Hepatocyte (in vitro differentiated cells): ENCODE data around the gene HIVEP1. TPM values are rescaled to one million over a fixed set of nuclear protein-coding genes. Genes with fewer than 3 reads are reported as not detected.

Experiments
- DNase-seq: peaks from one replicate; pipeline ENCODE4 v3.0.0-alpha.2; 2016; ENCODE audit warnings: low spot score
- H2AFZ ChIP-seq: fragments of 200-600 bp; sonication (generic); 2 replicates; pipeline ENCODE4 v1.6.0; 2016; ENCODE audit warnings: antibody characterized with exemption, mild to moderate bottlenecking
- H3K27ac ChIP-seq: fragments of 200-600 bp; sonication (generic); 2 replicates; pipeline ENCODE4 v1.5.1; 2016; ENCODE audit warnings: mild to moderate bottlenecking
- H3K27me3 ChIP-seq: fragments of 200-600 bp; sonication (generic); 2 replicates; pipeline ENCODE4 v1.6.1; 2016
- H3K36me3 ChIP-seq: fragments of 200-600 bp; sonication (generic); replicated peaks from 2 replicates; pipeline ENCODE4 v1.5.1; 2016; ENCODE audit warnings: low read depth; ENCODE audit not compliant: insufficient read depth
- H3K4me1 ChIP-seq: fragments of 200-600 bp; sonication (generic); 2 replicates; pipeline ENCODE4 v1.5.1; 2016; ENCODE audit warnings: mild to moderate bottlenecking, moderate library complexity; ENCODE audit not compliant: insufficient read depth
- H3K4me2 ChIP-seq: fragments of 200-600 bp; sonication (generic); 2 replicates; pipeline ENCODE4 v1.6.0; 2016
- H3K4me3 ChIP-seq: fragments of 200-600 bp; sonication (generic); 2 replicates; pipeline ENCODE4 v1.5.1; 2016; ENCODE audit warnings: mild to moderate bottlenecking
- H3K79me2 ChIP-seq: fragments of 200-600 bp; sonication (generic); 2 replicates; pipeline ENCODE4 v1.6.0; 2017; ENCODE audit warnings: mild to moderate bottlenecking
- H3K9me2 ChIP-seq: fragments of 200-600 bp; sonication (generic); replicated peaks from 2 replicates; pipeline ENCODE4 v1.6.0; 2017; ENCODE audit warnings: mild to moderate bottlenecking; ENCODE audit not compliant: insufficient read depth
- H3K9me3 ChIP-seq: fragments of 200-600 bp; sonication (generic); 2 replicates; pipeline ENCODE4 v1.5.1; 2016; ENCODE audit warnings: low read depth, mild to moderate bottlenecking
- H4K20me1 ChIP-seq: fragments of 200-600 bp; sonication (generic); 2 replicates; pipeline ENCODE4 v1.6.0; 2016; ENCODE audit warnings: mild to moderate bottlenecking; ENCODE audit not compliant: insufficient read depth, poor library complexity, severe bottlenecking
- CTCF ChIP-seq: fragments of 200-600 bp; sonication (generic); IDR thresholded peaks from 2 replicates; pipeline ENCODE4 v1.5.1; 2016; ENCODE audit warnings: antibody characterized with exemption, mild to moderate bottlenecking; ENCODE audit not compliant: poor library complexity
- EZH2 ChIP-seq: fragments of 200-600 bp; sonication (generic); IDR thresholded peaks from 2 replicates; pipeline ENCODE4 v1.6.1; 2016; ENCODE audit warnings: antibody characterized with exemption, mild to moderate bottlenecking, borderline replicate concordance
- EZH2phosphoT487 ChIP-seq: fragments of 200-600 bp; sonication (generic); IDR thresholded peaks from one replicate; pipeline ENCODE4 v1.6.1; 2018; ENCODE audit warnings: antibody characterized with exemption, mild to moderate bottlenecking, low read depth, moderate library complexity; ENCODE audit not compliant: unreplicated experiment, severe bottlenecking
- WGBS: methylation state at CpG from one replicate; pipeline ENCODE4 v1.1.6; 2016; ENCODE audit warnings: low lambda C conversion rate; ENCODE audit errors: missing lambda C conversion rate; 5-methylcytosine and 5-hydroxymethylcytosine counted together
- polyA plus RNA-seq: library from polyadenylated mRNA; unstranded; fragments of >200 nt; fragmentation: Nextera tagmentation; extraction: Ambion mirVana; gene quantifications from 2 replicates; pipeline ENCODE4 v1.2.1, GENCODE V29; 2016
- total RNA-seq: library from RNA; depleted of rRNA; stranded (reverse); fragments of >200 nt; gene quantifications from 2 replicates; pipeline ENCODE4 v1.2.3, GENCODE V29; 2014

Gene HIVEP1
- total and polyA plus RNA-seq, 2 experiments from 2014 or later, result 8.7 to 33.7 TPM

- DNase-seq, result no peak
- TF ChIP-seq EZH2phosphoT487, result no peak
- TF ChIP-seq CTCF, result no peak
- TF ChIP-seq EZH2, result no peak
- 95% methylated on average over 2 of the region's 2 CpGs for WGBS
These were observed 122.9 kb downstream of the HIVEP1 start for GRCh38 chr6:12134991-12135390.

GRCh38 chr6:12136905-12137304 lies 124.8 kb downstream of the HIVEP1 start:
- WGBS, result 88% methylated on average over 4 of the region's 4 CpGs
- Histone ChIP-seq H3K27ac (no peak overlapping the region), H2AFZ (no peak overlapping the region)

More at GRCh38 chr6:12134991-12135390, 122.9 kb downstream of the HIVEP1 start:
- no peaks in the 10 kb centered on the region for H3K9me2 ChIP-seq
- no peaks in the 10 kb centered on the region for H4K20me1 ChIP-seq
- no peaks in the 10 kb centered on the region for H3K36me3 ChIP-seq
- H2AFZ ChIP-seq, result no peak overlapping the region
- no peaks in the 10 kb centered on the region for H3K4me1 ChIP-seq
- no peak overlapping the region for H3K4me3 ChIP-seq
- H3K79me2 ChIP-seq, result peaks cover 4% of the 10 kb centered on the region
- no peak overlapping the region for H3K4me2 ChIP-seq
- no peaks in the 10 kb centered on the region for H3K27me3 ChIP-seq
- no peak overlapping the region for H3K27ac ChIP-seq
- H3K9me3 ChIP-seq, result no peaks in the 10 kb centered on the region

GRCh38 chr6:12137480-12137879 lies 125.4 kb downstream of the HIVEP1 start:
- Histone ChIP-seq H3K79me2 (peaks cover 4% of the 10 kb centered on the region), H2AFZ (no peak overlapping the region), H4K20me1 (no peaks in the 10 kb centered on the region), H3K4me1 (no peaks in the 10 kb centered on the region), H3K36me3 (no peaks in the 10 kb centered on the region), H3K4me3 (no peak overlapping the region), H3K9me3 (no peaks in the 10 kb centered on the region), H3K4me2 (no peak overlapping the region), H3K27ac (no peak overlapping the region), H3K27me3 (no peaks in the 10 kb centered on the region), H3K9me2 (no peaks in the 10 kb centered on the region)
- DNase-seq, result peak; percentile 33
- 81% methylated on average over 1 of the region's 1 CpG for WGBS
- TF ChIP-seq EZH2 (no peak), EZH2phosphoT487 (no peak), CTCF (no peak)

More at GRCh38 chr6:12136905-12137304, 124.8 kb downstream of the HIVEP1 start:
- peaks cover 4% of the 10 kb centered on the region for H3K79me2 ChIP-seq
- TF ChIP-seq EZH2, result no peak
- TF ChIP-seq CTCF, result no peak
- no peak for TF ChIP-seq EZH2phosphoT487
- no peaks in the 10 kb centered on the region for H3K9me2 ChIP-seq
- no peak overlapping the region for H3K4me2 ChIP-seq
- DNase-seq, result no peak
- no peaks in the 10 kb centered on the region for H3K27me3 ChIP-seq
- H3K4me1 ChIP-seq, result no peaks in the 10 kb centered on the region
- no peaks in the 10 kb centered on the region for H3K9me3 ChIP-seq
- H3K36me3 ChIP-seq, result no peaks in the 10 kb centered on the region
- H4K20me1 ChIP-seq, result no peaks in the 10 kb centered on the region
- no peak overlapping the region for H3K4me3 ChIP-seq

GRCh38 chr6:12138381-12138780 lies 126.3 kb downstream of the HIVEP1 start:
- no peak overlapping the region for H3K4me3 ChIP-seq
- 100% methylated on average over 1 of the region's 1 CpG for WGBS
- no peak overlapping the region for H3K4me2 ChIP-seq
- no peaks in the 10 kb centered on the region for H3K27me3 ChIP-seq
- H3K9me3 ChIP-seq, result no peaks in the 10 kb centered on the region
- H3K4me1 ChIP-seq, result no peaks in the 10 kb centered on the region
- H3K79me2 ChIP-seq, result no peaks in the 10 kb centered on the region
- H3K27ac ChIP-seq, result no peak overlapping the region
- no peaks in the 10 kb centered on the region for H3K9me2 ChIP-seq
- no peak overlapping the region for H2AFZ ChIP-seq
- TF ChIP-seq EZH2phosphoT487 (no peak), EZH2 (no peak), CTCF (no peak)
- no peaks in the 10 kb centered on the region for H4K20me1 ChIP-seq
- H3K36me3 ChIP-seq, result no peaks in the 10 kb centered on the region
- DNase-seq, result no peak
